ENCODE measurements around the gene SORL1. TPM values are rescaled to one million over a fixed set of nuclear protein-coding genes. Genes with fewer than 3 reads are reported as not detected.
A peak's percentile ranks its signal among the peaks of the same experiment; 100 is the strongest.

The SORL1 gene
- total RNA-seq, 2 donors from 2014 or later: 66.1 to 121 TPM

DNA sequence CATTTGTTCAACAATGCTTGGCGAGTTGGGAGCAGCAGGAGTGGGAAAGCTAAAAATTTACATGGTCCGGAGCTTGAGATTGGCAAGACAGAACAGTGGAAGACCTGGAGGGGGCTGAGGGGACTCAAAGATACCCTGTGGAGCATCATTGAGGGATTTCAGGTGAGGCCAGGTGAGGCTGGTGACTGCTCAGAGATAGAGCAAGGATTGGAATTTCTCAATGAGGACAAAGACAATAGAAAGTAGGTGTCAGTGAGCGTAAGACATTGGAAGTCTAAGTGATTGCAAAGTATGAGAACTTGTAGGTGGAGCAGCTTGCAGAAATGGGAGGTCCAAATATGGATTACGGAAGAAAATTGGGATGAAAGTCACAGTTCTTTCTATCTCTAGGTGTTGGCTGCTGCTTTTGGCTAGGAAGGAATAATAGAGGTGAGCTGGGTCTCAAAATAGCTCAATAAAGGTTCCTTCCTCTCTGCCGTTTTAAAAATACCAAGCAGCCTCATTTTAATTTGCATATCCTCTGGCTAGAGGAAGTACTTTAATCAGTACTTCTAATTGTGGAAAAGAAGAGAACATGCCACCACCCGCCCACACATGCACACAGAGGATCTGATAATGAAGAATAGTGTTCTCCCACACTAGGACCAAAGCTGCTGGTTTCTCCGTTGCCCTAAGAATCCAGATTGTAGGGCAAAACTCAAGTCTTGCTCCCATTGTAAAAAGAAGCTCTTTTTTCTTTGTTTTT lies 42.4 kb downstream of the SORL1 start:
- H3K4me3 ChIP-seq: no peak overlapping the region
- TF ChIP-seq CTCF (IDR thresholded peaks at IDR 0.05): no peak
- no peaks in the 10 kb centered on the region for H3K4me1 ChIP-seq
- H3K36me3 ChIP-seq: no peaks in the 10 kb centered on the region
- no peak overlapping the region for H3K27ac ChIP-seq
- no peak overlapping the region for H3K9ac ChIP-seq (ENCODE audit: low read depth in 2 of 2, low read length in 2 of 2)
- intact Hi-C loops (cut with DNase I): no loop called here
- no peaks in the 10 kb centered on the region for H3K9me3 ChIP-seq
- DNase-seq: no peak
- H3K27me3 ChIP-seq: no peaks in the 10 kb centered on the region

DNA sequence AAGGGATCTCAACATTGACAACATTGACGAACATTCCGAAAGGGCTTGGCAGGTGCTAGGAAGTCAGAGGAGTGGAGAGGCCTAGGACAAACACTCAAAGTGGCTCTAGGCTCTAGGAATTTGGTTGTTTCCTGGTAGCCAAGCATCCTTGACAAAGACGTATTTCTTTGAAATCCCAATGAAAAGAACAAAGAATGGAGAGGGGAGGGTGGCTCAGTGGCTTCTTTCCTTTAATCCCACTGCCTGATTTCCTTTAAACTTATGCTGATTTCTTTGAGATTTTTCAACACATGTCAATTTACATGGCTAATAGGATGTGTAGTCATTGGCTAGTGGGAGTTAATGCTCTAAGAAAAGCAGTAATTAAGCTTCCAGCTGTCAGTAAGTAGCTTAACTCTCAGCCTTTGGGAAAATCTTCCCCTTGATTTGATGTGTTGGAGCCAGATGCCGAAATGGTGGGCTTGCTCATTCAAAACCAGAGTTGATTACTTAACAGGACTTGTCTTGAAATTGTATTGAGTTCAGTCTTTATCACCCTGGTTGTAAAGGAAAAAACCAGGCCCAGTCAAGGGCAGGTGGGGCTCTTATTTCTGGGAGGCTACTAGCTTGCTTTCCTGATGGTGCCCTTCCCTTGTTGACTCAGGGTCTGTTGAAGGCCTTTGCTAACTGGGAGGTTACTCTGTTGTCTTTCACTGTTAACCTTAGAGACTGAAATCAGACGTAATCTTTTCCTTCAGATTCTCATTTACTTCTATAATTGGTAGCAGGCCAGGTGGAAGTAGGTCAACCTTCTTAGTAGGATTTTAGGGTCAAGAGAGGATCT lies 45.3 kb downstream of the SORL1 start:
- H3K27ac ChIP-seq: peak overlapping the region; percentile 43
- no peak overlapping the region for H3K9ac ChIP-seq (ENCODE audit: low read depth in 2 of 2, low read length in 2 of 2)
- H3K27me3 ChIP-seq: no peaks in the 10 kb centered on the region
- H3K36me3 ChIP-seq: no peaks in the 10 kb centered on the region
- TF ChIP-seq CTCF (IDR thresholded peaks at IDR 0.05): no peak
- no peaks in the 10 kb centered on the region for H3K4me1 ChIP-seq
- H3K4me3 ChIP-seq: no peak overlapping the region
- no peaks in the 10 kb centered on the region for H3K9me3 ChIP-seq
- peak; percentile 29 for DNase-seq
- intact Hi-C loops (cut with DNase I): no loop called here

GRCh38 chr11:121499405-121499804 lies 47.3 kb downstream of the SORL1 start:
- no peak for TF ChIP-seq CTCF (IDR thresholded peaks at IDR 0.05)
- H3K4me1 ChIP-seq: no peaks in the 10 kb centered on the region
- no peaks in the 10 kb centered on the region for H3K27me3 ChIP-seq
- H3K9ac ChIP-seq (ENCODE audit: low read depth in 2 of 2, low read length in 2 of 2): no peak overlapping the region
- intact Hi-C loops (cut with DNase I): no loop called here
- DNase-seq: no peak
- H3K4me3 ChIP-seq: no peak overlapping the region
- no peak overlapping the region for H3K27ac ChIP-seq
- H3K9me3 ChIP-seq: no peaks in the 10 kb centered on the region
- no peaks in the 10 kb centered on the region for H3K36me3 ChIP-seq

- Histone ChIP-seq H3K4me1 (no peaks in the 10 kb centered on the region), H3K27me3 (no peaks in the 10 kb centered on the region), H3K4me3 (no peak overlapping the region), H3K36me3 (no peaks in the 10 kb centered on the region), H3K9ac (ENCODE audit: low read depth in 2 of 2, low read length in 2 of 2) (no peak overlapping the region), H3K27ac (no peak overlapping the region), H3K9me3 (no peaks in the 10 kb centered on the region)
- no peak for DNase-seq
- intact Hi-C loops (cut with DNase I): no loop called here
- TF ChIP-seq CTCF (IDR thresholded peaks at IDR 0.05): no peak
Observed at GRCh38 chr11:121500275-121500674, 48.2 kb downstream of the SORL1 start.

- no peak overlapping the region for H3K27ac ChIP-seq
- no peaks in the 10 kb centered on the region for H3K4me1 ChIP-seq
- H3K4me3 ChIP-seq: no peak overlapping the region
- H3K9ac ChIP-seq (ENCODE audit: low read depth in 2 of 2, low read length in 2 of 2): no peak overlapping the region
- TF ChIP-seq CTCF (IDR thresholded peaks at IDR 0.05): no peak
- no peak for DNase-seq
- intact Hi-C loops (cut with DNase I): no loop called here
- no peaks in the 10 kb centered on the region for H3K36me3 ChIP-seq
- H3K9me3 ChIP-seq: no peaks in the 10 kb centered on the region
- no peaks in the 10 kb centered on the region for H3K27me3 ChIP-seq
Observed at GRCh38 chr11:121500717-121501116, 48.6 kb downstream of the SORL1 start.

Measured in colonic mucosa (tissue), 4 donors.